ENCODE data around the gene SYNM.

- TF ChIP-seq, protein P1, sequence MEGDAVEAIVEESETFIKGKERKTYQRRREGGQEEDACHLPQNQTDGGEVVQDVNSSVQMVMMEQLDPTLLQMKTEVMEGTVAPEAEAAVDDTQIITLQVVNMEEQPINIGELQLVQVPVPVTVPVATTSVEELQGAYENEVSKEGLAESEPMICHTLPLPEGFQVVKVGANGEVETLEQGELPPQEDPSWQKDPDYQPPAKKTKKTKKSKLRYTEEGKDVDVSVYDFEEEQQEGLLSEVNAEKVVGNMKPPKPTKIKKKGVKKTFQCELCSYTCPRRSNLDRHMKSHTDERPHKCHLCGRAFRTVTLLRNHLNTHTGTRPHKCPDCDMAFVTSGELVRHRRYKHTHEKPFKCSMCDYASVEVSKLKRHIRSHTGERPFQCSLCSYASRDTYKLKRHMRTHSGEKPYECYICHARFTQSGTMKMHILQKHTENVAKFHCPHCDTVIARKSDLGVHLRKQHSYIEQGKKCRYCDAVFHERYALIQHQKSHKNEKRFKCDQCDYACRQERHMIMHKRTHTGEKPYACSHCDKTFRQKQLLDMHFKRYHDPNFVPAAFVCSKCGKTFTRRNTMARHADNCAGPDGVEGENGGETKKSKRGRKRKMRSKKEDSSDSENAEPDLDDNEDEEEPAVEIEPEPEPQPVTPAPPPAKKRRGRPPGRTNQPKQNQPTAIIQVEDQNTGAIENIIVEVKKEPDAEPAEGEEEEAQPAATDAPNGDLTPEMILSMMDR (IDR thresholded peaks at IDR 0.05; ENCODE audit: low read depth, low read length, poor library complexity, severe bottlenecking): no peak
- no peak for TF ChIP-seq EZH2phosphoT487 (IDR thresholded peaks at IDR 0.05; ENCODE audit: borderline replicate concordance, low read length)
Observed at GRCh38 chr15:99134317-99134821, 29.5 kb downstream of the SYNM start.
